ENCODE data around the gene ARPP21. TPM values are rescaled to one million over a fixed set of nuclear protein-coding genes. Genes with fewer than 3 reads are reported as not detected.

Gene ARPP21
- total RNA-seq, 4 donors from 2014 or later: not detected

DNA sequence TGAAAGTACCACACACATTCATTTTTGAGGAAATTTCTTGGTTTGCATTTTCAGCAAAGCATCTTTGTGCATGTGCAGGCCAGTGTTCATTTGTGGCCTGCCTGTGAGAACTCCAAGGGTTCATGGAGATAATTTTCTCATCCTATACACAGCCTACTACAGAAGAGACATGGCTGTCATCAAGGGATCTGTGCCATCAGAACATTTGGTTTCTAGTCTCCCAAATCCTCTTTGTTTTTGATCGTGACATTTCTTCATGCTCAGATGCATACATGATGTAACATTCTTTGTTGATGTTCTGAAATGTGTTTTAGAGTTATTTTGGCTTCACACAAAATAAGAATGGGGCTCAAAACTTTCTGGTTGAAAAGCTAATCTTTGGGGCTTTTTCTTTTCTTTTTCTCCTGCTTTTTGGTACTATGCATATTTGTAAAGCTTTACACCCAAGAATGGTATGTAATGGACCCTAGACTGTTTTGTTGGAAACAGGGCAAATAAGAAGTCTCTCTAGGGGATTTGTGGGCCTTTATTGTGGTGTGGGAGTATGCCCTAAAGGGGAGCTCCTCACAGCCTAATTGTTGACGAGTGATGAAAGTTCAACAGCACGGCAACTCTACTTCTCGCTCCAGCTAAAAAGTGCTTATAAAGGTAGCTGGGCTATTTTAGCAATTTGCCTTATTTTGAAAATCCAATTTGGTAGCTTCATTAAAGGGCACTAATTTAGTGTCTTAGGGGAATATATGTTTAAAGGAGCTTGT lies 3.2 kb upstream of the ARPP21 start:
- Histone ChIP-seq H3K9me3 (no peaks in the 10 kb centered on the region), H3K4me1 (peaks cover 0 to 14% (median 9%) of the 10 kb centered on the region in 3 donors), H3K4me3 (no peak overlapping the region), H3K27ac (no peak overlapping the region), H3K27me3 (peaks cover 0 to 30% (median 1%) of the 10 kb centered on the region in 4 donors), H3K36me3 (no peaks in the 10 kb centered on the region)
- DNase-seq: no peak
- WGBS, 2 donors: 84 to 85% methylated on average over 4 of the region's 4 CpGs
- intact Hi-C loops (cut with DNase I): no loop called here
- no peak for TF ChIP-seq CTCF (IDR thresholded peaks at IDR 0.05)
- TF ChIP-seq POLR2A (IDR thresholded peaks at IDR 0.05): no peak

GRCh38 chr3:35638251-35638979 lies 910 bp upstream of the ARPP21 start:
- intact Hi-C loops (cut with DNase I): no loop called here
- H3K4me1 ChIP-seq: peaks cover 0 to 14% (median 9%) of the 10 kb centered on the region in 3 donors
- H3K4me3 ChIP-seq: no peak overlapping the region
- no peaks in the 10 kb centered on the region for H3K9me3 ChIP-seq
- no peak for TF ChIP-seq POLR2A (IDR thresholded peaks at IDR 0.05)
- no peak for TF ChIP-seq CTCF (IDR thresholded peaks at IDR 0.05)
- 79 to 88% methylated on average over 10 to 13 of the region's 15 CpGs for WGBS, 2 donors
- no peaks in the 10 kb centered on the region for H3K36me3 ChIP-seq
- no peak for DNase-seq
- peaks cover 0 to 47% (median 1%) of the 10 kb centered on the region in 4 donors for H3K27me3 ChIP-seq
- no peak overlapping the region for H3K27ac ChIP-seq

DNA sequence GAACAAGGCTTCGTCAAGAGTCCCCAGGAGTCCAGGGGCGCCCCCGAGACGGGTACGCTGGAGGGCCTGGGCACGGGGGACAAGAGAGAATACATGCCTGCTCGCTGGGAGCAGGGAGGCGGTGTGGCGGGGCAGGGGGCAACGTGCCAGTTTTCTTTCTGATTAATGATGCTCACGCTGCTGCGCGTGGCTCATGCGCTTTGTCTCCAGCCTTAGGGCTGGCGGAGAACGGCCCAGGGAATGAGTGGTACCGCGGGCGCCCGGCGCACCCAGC lies 408 bp upstream of the ARPP21 start:
- peaks cover 0 to 14% (median 9%) of the 10 kb centered on the region in 3 donors for H3K4me1 ChIP-seq
- 10 to 20% methylated on average over 1 to 17 of the region's 21 CpGs for WGBS, 2 donors
- H3K9me3 ChIP-seq: no peaks in the 10 kb centered on the region
- H3K27ac ChIP-seq: no peak overlapping the region
- TF ChIP-seq POLR2A (IDR thresholded peaks at IDR 0.05) (no peak), CTCF (IDR thresholded peaks at IDR 0.05) (no peak)
- H3K36me3 ChIP-seq: no peaks in the 10 kb centered on the region
- H3K4me3 ChIP-seq: peak overlapping the region in 3 of 4 donors; percentile 2 to 59 (median 34)
- DNase-seq: no peak
- H3K27me3 ChIP-seq: peaks cover 0 to 47% (median 1%) of the 10 kb centered on the region in 4 donors
- intact Hi-C loops (cut with DNase I): no loop called here

GRCh38 chr3:35640190-35641165 lies 1.2 kb downstream of the ARPP21 start:
- no peak for DNase-seq
- H3K4me3 ChIP-seq: peak overlapping the region in 2 of 4 donors; percentile 34 to 59
- H3K9me3 ChIP-seq: no peaks in the 10 kb centered on the region
- no peaks in the 10 kb centered on the region for H3K36me3 ChIP-seq
- TF ChIP-seq POLR2A (IDR thresholded peaks at IDR 0.05): no peak
- TF ChIP-seq CTCF (IDR thresholded peaks at IDR 0.05): no peak
- peaks cover 0 to 47% (median 1%) of the 10 kb centered on the region in 4 donors for H3K27me3 ChIP-seq
- H3K4me1 ChIP-seq: peaks cover 0 to 14% (median 9%) of the 10 kb centered on the region in 3 donors
- no peak overlapping the region for H3K27ac ChIP-seq
- intact Hi-C loops (cut with DNase I): no loop called here
- 63 to 66% methylated on average over 10 of the region's 10 CpGs for WGBS, 2 donors

Measured in esophagus squamous epithelium (tissue), 5 donors.